Fibroblast of skin of left biceps (primary cell): Measurements from ENCODE around the gene ZNF592.

Experiments
- DNase-seq, 2 experiments: peaks; one replicate each; pipeline ENCODE4 v3.0.0-alpha.2; 2013; ENCODE audit warnings: low read depth in 2 of 2

The ZNF592 gene

DNA sequence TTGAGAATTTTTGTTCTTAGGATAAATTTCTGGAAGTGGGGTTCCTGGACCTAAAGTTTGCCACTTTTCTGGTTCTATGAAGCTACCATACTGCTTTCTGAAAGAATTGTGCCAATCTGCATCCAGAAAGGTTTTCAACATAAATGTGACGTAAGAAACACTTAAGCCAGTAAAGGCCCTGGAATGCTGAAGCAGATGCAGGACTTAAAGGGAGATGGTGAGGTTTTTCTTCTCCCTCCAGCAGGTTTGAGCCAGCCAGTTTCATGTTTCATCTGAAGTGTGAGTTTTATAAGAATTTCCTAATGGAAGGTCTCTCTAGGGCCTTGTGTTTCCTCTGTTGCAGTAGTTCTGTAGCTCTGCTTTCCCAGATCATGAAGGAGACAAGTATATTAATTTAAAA is 33.1 kb downstream of the ZNF592 start:
- DNase-seq = no peak

DNA sequence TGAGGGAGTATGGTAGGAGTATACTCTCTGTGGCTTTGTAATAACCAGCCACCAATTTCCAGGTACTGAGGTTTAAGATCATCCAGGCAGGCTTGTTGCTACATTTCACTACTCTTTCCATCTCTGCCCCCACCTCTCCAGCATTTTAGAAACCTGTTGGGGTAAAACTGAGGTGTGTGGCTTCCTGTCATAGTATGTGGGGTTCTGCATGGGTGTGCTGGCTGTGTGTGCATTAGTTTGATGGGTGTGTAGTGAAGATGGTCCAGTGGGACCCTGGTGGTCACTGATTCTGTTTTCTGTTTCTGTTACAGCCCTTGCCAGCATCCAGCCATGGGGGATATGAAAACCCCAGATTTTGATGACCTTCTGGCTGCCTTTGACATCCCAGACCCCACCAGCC is 34.0 kb downstream of the ZNF592 start:
- DNase-seq = no peak

DNA sequence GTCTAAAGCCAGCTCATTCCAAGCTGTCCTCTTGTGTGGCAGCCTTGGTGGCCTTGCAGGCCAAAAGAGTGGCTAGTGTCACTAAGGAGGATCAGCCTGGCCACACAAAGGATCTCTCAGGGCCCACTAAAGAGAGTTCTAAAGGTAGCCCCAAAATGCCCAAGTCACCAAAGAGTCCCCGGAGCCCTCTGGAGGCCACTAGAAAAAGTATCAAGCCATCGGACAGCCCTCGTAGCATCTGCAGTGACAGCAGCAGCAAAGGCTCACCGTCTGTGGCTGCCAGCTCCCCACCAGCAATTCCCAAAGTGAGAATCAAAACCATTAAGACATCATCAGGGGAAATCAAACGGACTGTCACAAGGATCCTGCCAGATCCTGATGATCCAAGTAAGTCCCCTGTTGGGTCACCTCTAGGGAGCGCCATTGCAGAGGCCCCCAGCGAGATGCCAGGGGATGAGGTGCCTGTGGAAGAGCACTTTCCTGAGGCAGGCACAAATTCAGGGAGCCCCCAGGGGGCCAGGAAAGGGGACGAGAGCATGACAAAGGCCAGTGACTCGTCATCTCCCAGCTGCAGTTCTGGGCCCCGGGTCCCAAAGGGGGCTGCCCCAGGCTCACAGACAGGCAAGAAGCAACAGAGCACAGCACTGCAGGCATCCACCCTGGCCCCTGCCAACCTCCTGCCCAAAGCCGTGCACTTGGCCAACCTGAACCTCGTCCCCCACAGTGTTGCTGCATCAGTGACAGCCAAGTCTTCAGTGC is 35.3 kb downstream of the ZNF592 start:
- no peak for DNase-seq

DNA sequence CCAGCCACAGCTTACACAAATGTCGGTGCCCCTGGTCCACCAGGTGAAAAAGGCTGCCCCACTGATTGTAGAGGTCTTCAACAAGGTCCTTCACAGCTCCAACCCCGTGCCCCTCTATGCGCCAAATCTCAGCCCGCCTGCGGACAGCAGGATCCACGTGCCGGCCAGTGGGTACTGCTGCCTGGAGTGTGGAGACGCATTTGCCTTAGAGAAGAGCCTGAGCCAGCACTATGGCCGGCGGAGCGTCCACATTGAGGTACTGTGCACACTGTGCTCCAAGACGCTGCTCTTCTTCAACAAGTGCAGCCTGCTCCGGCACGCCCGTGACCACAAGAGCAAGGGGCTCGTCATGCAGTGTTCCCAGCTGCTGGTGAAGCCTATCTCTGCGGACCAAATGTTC is 35.9 kb downstream of the ZNF592 start:
- no peak for DNase-seq

DNA sequence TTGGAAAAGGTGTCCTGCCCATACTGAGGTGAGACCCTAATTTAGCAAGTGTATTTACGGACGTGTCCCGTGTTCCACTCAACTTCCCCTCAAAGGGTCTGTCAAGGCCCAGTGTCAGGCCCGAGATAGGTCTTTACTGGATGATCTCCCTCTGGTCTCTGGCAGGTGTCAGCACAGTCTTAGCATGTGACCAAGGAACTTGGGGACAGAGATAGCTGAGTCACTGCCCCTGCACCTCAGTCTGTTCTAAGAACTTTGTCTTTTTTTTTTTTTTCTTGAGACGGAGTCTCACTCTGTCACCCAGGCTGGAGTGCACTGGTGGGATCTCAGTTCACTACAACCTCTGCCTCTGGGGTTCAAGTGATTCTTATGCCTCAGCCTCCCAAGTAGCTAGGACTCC is 36.7 kb downstream of the ZNF592 start:
- no peak for DNase-seq

DNA sequence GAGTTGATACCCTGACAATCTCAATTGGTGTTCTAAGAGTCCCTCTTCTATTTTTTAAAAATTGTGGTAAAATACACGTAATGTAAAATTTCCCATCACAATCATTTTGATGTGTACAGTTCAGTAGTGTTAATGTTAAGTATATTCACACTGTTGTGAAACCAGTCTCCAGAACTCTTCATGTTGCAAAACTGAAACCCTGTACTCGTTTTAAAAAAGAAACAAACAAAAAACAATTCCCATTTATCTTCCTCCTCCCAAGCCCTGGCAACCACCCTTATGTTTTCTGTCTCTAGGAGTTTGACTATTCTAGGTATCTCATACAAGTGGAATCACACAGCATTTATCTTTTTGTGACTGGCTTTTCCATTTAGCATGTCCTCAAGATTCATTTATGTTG is 40.1 kb downstream of the ZNF592 start:
- DNase-seq = no peak

DNA sequence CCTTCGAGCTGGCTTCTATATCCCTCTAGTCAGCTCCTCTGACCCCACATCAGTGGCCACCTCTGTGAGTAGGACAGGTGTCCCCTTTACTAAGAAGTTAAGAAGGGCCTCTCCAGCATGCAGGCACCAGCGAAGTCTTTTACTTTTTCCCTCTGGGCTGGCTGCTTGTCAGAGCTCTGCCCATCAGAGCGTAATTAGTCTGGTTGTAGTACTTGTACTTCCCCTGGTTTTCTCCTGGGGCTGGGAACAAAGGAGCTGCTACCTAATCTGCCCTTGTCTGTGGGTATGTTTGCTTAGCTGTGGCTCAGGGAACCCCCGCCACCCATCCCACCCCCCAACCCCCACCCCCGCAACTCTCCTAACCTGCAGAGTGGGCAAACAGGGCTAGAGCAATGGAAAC is 41.4 kb downstream of the ZNF592 start:
- no peak for DNase-seq

DNA sequence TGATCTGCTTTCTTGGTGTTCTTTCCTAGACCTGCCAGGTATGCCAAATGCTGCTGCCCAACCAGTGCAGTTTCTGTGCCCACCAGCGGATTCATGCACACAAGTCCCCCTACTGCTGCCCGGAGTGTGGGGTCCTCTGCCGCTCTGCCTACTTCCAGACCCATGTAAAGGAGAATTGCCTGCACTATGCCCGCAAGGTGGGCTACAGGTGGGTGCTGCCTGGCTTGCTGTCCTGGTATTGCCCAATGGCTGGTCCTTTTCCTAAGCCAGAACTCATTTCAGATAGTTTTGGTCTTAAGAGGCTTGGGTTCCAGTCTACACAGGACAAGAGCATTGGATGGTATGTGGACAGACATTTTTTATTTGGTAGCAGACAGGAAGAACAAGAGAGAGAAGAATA is 42.3 kb downstream of the ZNF592 start:
- no peak for DNase-seq

DNA sequence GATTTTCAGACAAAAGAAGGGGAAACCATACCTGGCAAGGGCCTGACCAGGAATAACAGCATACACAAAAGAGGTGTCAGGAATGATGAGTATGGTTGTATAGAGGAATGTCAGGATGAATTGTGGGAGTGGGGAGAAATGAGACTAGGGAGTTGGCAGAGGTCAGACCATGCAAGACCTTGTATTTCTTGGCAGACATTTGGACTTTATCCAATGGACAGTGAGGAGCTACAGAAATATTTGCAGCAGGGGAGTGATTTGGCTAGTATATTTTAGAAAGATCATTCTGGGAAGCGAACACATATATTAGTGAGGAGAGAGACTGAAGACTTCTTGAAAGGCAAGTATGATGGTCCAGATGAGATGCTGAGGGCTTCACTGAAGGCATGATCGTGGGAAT is 43.4 kb downstream of the ZNF592 start:
- DNase-seq = no peak

DNA sequence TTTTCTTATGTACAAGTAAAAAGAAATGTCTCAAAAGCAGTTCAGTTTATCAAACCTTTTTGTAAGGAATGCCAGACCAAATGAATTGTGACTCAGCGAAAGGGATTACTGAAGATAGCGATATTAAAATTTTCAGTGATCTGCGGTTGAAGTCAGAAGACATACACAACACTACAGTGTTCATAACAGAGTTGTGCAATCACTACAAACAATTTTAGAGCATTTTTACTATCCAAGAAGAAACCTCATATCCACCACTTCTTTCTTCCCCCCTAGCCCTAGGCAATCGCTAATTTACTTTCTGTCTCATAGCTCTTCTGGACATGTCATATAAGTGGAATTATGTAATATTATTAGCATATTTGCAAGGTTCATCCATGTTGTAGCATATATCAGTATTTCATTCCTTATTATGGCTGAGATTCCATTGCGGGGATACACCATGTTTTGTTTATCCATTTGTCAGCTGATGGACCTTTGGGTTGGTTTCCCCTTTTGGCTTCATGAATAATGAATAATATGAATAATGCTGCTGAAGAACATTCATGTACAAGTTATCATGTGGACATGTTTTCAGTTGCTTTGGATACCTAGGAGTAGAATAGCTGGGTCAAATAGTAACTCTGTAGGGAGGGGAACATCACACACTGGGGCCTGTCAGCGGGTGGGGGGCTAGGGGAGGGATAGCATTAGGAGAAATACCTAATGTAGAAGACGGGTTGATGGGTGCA is 45.2 kb downstream of the ZNF592 start:
- DNase-seq = no peak

DNA sequence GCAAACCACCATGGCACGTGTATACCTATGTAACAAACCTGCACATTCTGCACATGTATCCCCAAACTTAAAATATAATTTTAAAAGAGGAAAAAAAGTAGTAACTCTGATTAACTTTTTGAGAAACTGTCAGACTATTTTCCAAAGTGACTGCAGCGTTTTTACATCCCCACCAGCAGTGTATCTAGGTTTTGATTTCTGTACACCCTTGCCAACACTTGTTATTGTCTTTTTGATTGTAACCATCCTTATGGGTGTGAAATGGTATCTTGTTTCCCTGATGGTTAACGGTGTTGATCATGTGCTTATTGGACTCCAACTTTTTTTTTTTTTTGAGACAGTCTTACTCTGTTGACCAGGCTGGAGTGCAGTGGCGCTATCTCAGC is 45.8 kb downstream of the ZNF592 start:
- no peak for DNase-seq

DNA sequence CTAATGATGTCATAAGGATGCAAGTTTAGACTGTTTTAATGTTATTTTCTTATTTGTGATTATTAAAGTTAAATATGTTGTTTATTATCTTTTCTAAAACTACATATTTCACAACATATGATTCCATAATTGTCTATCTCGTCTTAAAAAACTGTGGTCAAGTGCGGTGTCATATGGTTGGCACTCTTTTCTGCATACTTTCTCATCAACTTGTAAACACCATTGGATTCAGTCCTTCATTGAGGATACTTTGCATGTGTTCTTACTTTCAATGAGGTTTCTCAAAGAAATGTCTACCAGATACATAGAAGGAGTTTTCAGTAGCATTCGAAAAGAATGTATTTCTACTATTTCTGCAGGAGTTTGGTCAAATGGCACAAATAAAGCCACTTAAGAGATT is 46.8 kb downstream of the ZNF592 start:
- no peak for DNase-seq

DNA sequence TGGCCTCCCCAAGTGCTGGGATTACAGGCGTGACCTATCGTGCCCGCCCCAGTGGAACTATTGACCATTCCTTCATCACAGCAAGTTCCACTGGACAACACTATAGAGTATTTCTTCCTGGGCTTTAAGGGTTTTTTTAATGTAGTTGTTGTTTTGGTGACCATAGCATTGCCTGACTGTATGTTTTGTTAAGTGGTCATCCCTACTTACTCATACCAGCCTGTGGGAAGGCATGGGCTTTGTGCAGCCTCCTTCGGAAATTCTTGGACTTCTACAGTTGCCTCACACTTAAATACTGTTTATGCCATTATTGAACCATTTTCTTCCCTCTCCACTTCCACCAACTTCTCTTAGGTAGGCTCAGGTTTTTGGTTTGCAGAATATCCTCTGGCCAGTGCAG is 48.8 kb downstream of the ZNF592 start:
- no peak for DNase-seq

DNA sequence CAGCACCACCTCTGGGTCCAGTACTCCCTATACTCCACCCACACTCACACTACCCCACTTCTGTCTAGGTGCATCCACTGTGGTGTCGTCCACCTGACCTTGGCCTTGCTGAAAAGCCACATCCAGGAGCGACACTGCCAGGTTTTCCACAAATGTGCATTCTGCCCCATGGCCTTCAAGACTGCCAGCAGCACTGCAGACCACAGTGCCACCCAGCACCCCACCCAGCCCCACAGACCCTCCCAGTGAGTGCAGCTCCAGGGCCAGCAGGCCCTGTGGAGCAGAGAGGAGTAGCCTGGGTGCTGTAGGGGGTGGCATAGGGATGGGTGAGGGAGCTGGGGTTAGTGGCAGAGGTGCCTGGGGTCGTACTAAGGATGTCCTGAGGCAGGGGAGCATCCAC is 49.4 kb downstream of the ZNF592 start:
- DNase-seq = no peak

DNA sequence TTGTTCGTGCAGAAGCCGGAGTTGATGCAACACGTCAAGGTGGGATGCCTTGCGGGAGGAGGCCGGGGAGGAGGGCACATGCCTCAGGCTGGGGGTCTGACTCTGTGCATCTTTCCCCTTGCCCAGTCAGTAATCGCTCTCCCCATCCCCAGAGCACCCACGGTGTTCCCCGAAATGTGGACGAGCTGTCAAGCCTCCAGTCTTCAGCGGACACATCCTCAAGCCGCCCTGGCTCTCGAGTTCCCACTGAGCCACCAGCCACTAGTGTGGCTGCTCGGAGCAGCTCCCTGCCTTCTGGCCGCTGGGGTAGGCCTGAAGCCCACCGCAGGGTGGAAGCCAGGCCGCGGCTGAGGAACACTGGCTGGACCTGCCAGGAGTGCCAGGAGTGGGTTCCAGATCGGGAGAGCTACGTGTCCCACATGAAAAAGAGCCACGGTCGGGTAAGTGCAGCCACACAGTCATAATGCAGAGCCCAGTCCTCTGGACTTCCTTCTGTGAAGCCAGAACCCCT is 50.1 kb downstream of the ZNF592 start:
- DNase-seq = no peak

DNA sequence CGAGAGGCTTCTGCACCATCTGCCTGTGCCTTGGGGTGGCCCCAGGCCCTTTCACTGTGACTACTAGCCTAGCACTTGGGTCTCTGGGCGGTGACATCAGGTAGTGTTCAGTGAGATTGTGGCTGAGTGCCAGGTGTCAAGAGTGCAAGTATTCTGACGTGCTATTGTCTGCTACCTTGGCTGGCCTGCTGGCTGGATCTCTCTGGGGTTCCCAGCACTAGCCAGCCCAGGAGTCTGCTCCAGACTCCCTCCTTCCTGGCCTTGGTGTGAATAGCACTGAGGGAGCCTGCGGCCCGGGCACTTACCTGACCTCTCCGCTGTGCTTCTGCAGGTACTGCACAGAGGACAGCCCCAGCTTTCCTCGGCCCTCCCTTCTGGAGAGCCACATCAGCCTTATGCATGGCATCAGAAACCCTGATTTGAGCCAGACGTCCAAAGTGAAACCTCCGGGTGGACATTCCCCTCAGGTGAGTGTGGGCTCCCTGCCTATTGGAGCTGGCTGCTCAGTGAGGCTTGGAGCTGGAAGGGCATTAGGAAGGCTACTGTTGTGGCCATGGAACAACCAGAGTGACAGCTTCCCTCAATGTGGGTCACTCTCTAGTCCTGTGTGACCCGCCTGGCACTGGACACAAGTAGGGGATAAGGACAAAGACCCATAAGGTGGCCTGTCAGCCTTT is 51.3 kb downstream of the ZNF592 start:
- DNase-seq = no peak

DNA sequence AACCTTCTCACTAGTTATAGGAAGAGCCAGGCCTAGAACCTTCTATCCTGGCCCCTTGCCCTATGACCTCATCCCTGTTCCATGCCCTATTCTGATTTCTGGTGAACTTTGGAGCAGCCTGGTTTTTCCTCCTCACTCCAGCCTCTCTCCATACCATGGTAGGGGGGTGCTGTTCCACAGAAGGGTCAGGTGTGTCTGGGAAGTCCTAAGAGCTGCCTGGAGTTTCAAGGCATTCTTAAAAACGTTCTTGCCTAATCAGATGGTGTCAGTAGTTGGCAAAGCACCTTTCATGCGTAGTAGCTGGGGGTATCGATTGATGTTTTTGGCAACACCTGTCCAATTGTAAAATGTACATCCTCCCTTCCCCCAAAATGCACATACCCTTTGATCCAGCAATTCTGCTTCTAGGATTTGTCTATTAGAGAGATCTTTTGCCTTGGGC is 52.0 kb downstream of the ZNF592 start:
- no peak for DNase-seq

DNA sequence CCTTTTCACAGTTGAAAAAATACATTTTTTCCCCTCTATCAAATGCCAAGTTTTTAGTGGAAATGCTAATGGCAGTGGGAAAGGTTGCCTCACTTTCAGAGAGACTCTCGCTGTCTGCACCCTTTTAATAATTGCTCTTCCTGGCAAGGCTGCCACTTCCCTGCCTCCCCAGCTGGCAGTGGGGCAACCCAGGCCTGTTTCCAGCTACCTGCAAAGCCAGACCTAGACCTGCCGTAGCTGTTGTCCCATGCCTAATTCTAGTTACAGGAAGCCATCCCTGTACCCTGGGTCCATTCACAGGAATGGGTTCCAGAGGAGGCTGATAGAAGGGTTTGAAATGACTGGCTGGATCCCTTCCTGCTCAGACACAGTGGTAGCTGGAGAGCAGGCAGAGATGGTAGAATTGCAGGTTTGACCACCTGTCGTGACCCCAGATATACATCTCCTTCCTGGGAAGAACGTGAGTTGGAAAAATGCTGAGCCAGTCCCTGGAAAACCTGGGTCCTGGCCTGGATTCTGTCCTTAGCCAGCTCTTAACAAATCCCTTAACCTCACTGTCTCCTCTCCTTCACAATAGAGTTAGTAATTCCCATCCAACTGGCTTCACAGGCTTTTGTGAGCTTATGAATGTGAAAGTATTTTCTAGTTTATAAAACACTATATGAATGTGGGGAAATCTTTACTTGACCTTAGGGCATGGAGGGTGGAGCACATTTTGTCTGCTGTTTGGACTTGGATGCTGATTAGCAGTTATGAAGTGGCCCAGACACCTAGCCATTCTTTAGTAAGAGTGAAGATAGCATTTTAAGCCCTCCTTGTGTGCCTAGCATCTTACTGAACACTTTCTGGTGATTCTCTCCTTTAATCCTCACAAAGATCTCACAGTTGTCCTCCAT is 55.9 kb downstream of the ZNF592 start:
- no peak for DNase-seq

DNA sequence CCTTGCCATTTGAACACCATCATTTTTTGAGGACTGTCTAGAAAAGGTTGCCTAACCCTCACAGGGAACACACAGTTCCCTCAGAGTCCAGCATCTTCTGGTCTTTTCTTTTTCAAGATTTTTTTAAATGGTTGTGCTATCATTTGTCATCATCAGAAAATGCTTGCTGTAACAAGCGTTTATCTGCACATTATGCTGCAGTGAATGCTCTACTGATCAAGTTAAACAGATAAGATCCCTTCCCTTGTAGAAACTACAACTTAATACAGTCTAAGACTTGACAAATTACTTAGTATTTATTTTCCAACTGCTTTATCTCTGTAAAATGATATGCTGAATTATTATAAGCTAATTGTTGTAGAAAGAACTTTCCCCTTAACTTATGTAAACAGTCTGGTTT is 56.8 kb downstream of the ZNF592 start:
- no peak for DNase-seq

DNA sequence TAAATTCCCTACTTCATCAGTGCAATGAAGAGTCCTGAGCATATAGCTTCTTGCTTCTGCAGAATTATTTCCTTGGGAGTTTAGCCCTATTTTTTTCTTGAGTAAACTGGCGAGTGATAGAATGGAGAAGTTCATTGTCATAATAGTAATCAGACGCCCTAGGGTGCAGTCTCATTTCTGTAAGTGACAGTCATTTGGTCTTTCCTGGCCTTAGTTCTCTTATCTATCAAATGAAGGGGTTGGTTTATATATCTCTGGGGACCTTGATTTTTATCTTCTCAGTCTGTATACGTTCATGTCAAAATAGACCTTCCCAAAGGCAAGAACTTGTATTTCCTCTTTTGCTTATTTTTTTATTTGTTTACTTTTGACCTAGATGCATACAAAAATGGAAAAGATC is 58.8 kb downstream of the ZNF592 start:
- DNase-seq = no peak

DNA sequence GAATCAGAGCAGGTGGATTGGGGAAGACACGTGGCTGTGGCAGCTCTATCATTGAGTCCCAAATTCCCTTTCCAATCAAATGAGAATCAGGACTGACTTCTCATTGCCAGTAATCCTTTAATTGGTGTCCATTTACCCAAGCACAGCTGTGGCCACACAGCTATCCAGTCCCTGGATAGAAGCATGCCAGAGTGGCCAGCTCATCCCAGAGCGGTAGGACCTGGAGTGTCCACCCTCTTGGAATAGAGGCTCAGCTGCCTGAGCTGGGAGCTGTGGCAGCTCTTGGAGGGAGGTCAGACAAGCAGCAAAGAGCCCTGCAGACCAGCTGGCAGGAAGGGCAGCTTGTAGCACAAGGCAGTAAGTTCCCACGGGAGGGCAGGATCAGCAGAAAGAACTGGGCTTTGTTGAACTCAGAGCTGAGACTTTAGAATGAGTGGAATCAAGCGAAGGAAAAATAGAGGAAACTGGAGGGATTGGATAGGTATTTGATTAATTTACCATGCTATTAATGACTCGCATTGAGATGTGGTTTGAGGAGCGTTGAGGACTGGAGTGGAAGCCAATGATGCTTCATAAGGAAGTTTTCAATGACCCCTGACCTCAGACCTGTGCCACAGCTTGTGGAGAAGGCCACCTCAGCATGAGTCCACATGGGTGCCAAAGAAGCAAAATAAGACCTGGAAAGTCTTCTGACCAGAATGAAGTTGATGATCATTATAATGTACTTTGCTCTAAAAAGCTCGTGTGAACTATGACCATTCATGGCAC is 61.9 kb downstream of the ZNF592 start:
- no peak for DNase-seq
